WTC11 (cell line): ENCODE data around the gene CD69. TPM values are rescaled to one million over a fixed set of nuclear protein-coding genes. Genes with fewer than 3 reads are reported as not detected.

Experiments used
- ATAC-seq: fragments of 200-7000 bp; cut with Tn5 transposase; 2 replicates; pipeline ENCODE4 v1.10.0; 2021; ENCODE audit warnings: mild to moderate bottlenecking, moderate library complexity
- CTCF ChIA-PET: fragments of 300-600 bp; sonication (Branson Sonifier 250); formaldehyde crosslinking; loops from one replicate; lab custom pipeline; 2021; ENCODE audit warnings: antibody characterized with exemption; lab: Charles Lee
- POLR2A ChIA-PET: fragments of 350-600 bp; sonication (Branson Sonifier 250); formaldehyde crosslinking; loops from one replicate; lab custom pipeline; 2021; ENCODE audit warnings: antibody characterized with exemption; lab: Charles Lee
- DNase-seq: peaks from one replicate; pipeline ENCODE4 v3.0.0; 2021; ENCODE audit warnings: low spot score
- H3K27ac Mint-ChIP-seq: 2 replicates; pipeline ENCODE4 v1.8.0; 2021; ENCODE audit warnings: mixed read lengths
- H3K27me3 Mint-ChIP-seq: 2 replicates; pipeline ENCODE4 v1.8.0; 2021; ENCODE audit warnings: low read depth, mild to moderate bottlenecking, moderate library complexity, mixed read lengths
- H3K36me3 Mint-ChIP-seq: 2 replicates; pipeline ENCODE4 v1.8.0; 2021; ENCODE audit warnings: mixed read lengths
- H3K4me1 Mint-ChIP-seq: 2 replicates; pipeline ENCODE4 v1.8.0; 2022; ENCODE audit warnings: mixed read lengths
- H3K4me3 Mint-ChIP-seq: 2 replicates; pipeline ENCODE4 v1.8.0; 2021; ENCODE audit warnings: mild to moderate bottlenecking, moderate library complexity, mixed read lengths
- H3K9me3 Mint-ChIP-seq: 2 replicates; pipeline ENCODE4 v1.8.0; 2021; ENCODE audit warnings: mixed read lengths
- ATF1 ChIP-seq: sonication (generic); formaldehyde crosslinking; IDR thresholded peaks from 2 replicates; pipeline ENCODE4 v1.8.1; 2023; ENCODE audit warnings: mild to moderate bottlenecking, moderate library complexity, missing genetic modification reagents
- ESRRA ChIP-seq: sonication (generic); formaldehyde crosslinking; IDR thresholded peaks from 2 replicates; pipeline ENCODE4 v1.8.1; 2022; ENCODE audit warnings: mild to moderate bottlenecking, missing genetic modification reagents, borderline replicate concordance
- ETV6 ChIP-seq: sonication (generic); formaldehyde crosslinking; IDR thresholded peaks from 2 replicates; pipeline ENCODE4 v1.8.1; 2022; ENCODE audit warnings: mild to moderate bottlenecking, missing genetic modification reagents
- FOXK1 ChIP-seq: sonication (generic); formaldehyde crosslinking; IDR thresholded peaks from 2 replicates; pipeline ENCODE4 v1.8.0; 2022; ENCODE audit warnings: mild to moderate bottlenecking, moderate library complexity, missing genetic modification reagents
- GABPB1 ChIP-seq: sonication (generic); formaldehyde crosslinking; IDR thresholded peaks from 2 replicates; pipeline ENCODE4 v1.8.1; 2023; ENCODE audit warnings: mild to moderate bottlenecking, missing genetic modification reagents
- MXD4 ChIP-seq: fragments of 250-450 bp; sonication (Bioruptor Pico); IDR thresholded peaks from 2 replicates; pipeline ENCODE4 v1.8.0; 2021; ENCODE audit warnings: mild to moderate bottlenecking, moderate library complexity, borderline replicate concordance
- NFE2L1 ChIP-seq: sonication (generic); formaldehyde crosslinking; IDR thresholded peaks from 2 replicates; pipeline ENCODE4 v1.8.1; 2023; ENCODE audit warnings: missing genetic modification reagents
- NFYB ChIP-seq: sonication (generic); formaldehyde crosslinking; conservative IDR thresholded peaks from 2 replicates; pipeline ENCODE4 v1.8.0; 2022; ENCODE audit warnings: low read depth, missing genetic modification reagents
- NR3C1 ChIP-seq: sonication (generic); formaldehyde crosslinking; conservative IDR thresholded peaks from 2 replicates; pipeline ENCODE4 v1.8.1; 2023; ENCODE audit warnings: low read depth, mild to moderate bottlenecking, missing genetic modification reagents
- SMAD4 ChIP-seq: sonication (generic); formaldehyde crosslinking; IDR thresholded peaks from 2 replicates; pipeline ENCODE4 v1.8.0; 2022; ENCODE audit warnings: mild to moderate bottlenecking, missing genetic modification reagents
- SOX15 ChIP-seq: fragments of 250-450 bp; sonication (Bioruptor Pico); IDR thresholded peaks from 2 replicates; pipeline ENCODE4 v1.9.0; 2021; ENCODE audit warnings: mild to moderate bottlenecking
- TEAD1 ChIP-seq: sonication (generic); formaldehyde crosslinking; IDR thresholded peaks from 2 replicates; pipeline ENCODE4 v1.8.0; 2022; ENCODE audit warnings: mild to moderate bottlenecking, missing genetic modification reagents
- ZBTB21 ChIP-seq: sonication (generic); formaldehyde crosslinking; IDR thresholded peaks from 2 replicates; pipeline ENCODE4 v1.8.1; 2023; ENCODE audit warnings: mild to moderate bottlenecking, missing genetic modification reagents, borderline replicate concordance
- ZNF121 ChIP-seq: sonication (generic); formaldehyde crosslinking; IDR thresholded peaks from 2 replicates; pipeline ENCODE4 v1.8.0; 2023; ENCODE audit warnings: missing genetic modification reagents
- ZNF138 ChIP-seq: sonication (generic); formaldehyde crosslinking; conservative IDR thresholded peaks from 2 replicates; pipeline ENCODE4 v1.8.1; 2022; ENCODE audit warnings: mild to moderate bottlenecking, moderate library complexity, missing genetic modification reagents
- ZNF232 ChIP-seq: sonication (generic); formaldehyde crosslinking; IDR thresholded peaks from 2 replicates; pipeline ENCODE4 v1.8.0; 2022; ENCODE audit warnings: mild to moderate bottlenecking, missing genetic modification reagents
- ZNF263 ChIP-seq: sonication (generic); formaldehyde crosslinking; IDR thresholded peaks from 2 replicates; pipeline ENCODE4 v1.8.1; 2022; ENCODE audit warnings: low read depth, mild to moderate bottlenecking, moderate library complexity, missing genetic modification reagents
- ZNF423 ChIP-seq: fragments of 250-450 bp; sonication (Bioruptor Pico); IDR thresholded peaks from 2 replicates; pipeline ENCODE4 v2.1.2; 2022; ENCODE audit warnings: mild to moderate bottlenecking, moderate library complexity
- total RNA-seq: library from RNA; stranded (reverse); gene quantifications from 3 replicates; pipeline ENCODE4 v1.2.3, GENCODE V29; 2021
- TF ChIP-seq, protein P1 (sequence below): fragments of 250-450 bp; sonication (Bioruptor Pico); IDR thresholded peaks from 2 replicates; pipeline ENCODE4 v1.9.0; 2021; ENCODE audit warnings: moderate library complexity, mild to moderate bottlenecking, inconsistent platforms, borderline replicate concordance
- TF ChIP-seq, protein P2 (sequence below): sonication (generic); formaldehyde crosslinking; IDR thresholded peaks from 2 replicates; pipeline ENCODE4 v1.8.0; 2022; ENCODE audit warnings: mild to moderate bottlenecking, missing genetic modification reagents
- TF ChIP-seq, protein P3 (sequence below): sonication (generic); formaldehyde crosslinking; conservative IDR thresholded peaks from 2 replicates; pipeline ENCODE4 v1.8.1; 2023; ENCODE audit warnings: mild to moderate bottlenecking, low read depth, missing genetic modification reagents, moderate library complexity
- TF ChIP-seq, protein P4 (sequence below): fragments of 250-450 bp; sonication (Bioruptor Pico); IDR thresholded peaks from 2 replicates; pipeline ENCODE4 v1.9.0; 2021; ENCODE audit warnings: mild to moderate bottlenecking
- TF ChIP-seq, protein P5 (sequence below): fragments of 250-450 bp; sonication (Bioruptor Pico); IDR thresholded peaks from 2 replicates; pipeline ENCODE4 v2.1.2; 2022; ENCODE audit warnings: mild to moderate bottlenecking, moderate library complexity
- TF ChIP-seq, protein P6 (sequence below): sonication (generic); formaldehyde crosslinking; IDR thresholded peaks from 2 replicates; pipeline ENCODE4 v1.8.1; 2022; ENCODE audit warnings: low read depth, missing genetic modification reagents, borderline replicate concordance
- TF ChIP-seq, protein P7 (sequence below): sonication (generic); formaldehyde crosslinking; IDR thresholded peaks from 2 replicates; pipeline ENCODE4 v1.8.1; 2022; ENCODE audit warnings: mild to moderate bottlenecking, missing genetic modification reagents, moderate library complexity, borderline replicate concordance

The CD69 gene
- total RNA-seq, 1 experiment from 2014 or later = 0.42 TPM

DNA sequence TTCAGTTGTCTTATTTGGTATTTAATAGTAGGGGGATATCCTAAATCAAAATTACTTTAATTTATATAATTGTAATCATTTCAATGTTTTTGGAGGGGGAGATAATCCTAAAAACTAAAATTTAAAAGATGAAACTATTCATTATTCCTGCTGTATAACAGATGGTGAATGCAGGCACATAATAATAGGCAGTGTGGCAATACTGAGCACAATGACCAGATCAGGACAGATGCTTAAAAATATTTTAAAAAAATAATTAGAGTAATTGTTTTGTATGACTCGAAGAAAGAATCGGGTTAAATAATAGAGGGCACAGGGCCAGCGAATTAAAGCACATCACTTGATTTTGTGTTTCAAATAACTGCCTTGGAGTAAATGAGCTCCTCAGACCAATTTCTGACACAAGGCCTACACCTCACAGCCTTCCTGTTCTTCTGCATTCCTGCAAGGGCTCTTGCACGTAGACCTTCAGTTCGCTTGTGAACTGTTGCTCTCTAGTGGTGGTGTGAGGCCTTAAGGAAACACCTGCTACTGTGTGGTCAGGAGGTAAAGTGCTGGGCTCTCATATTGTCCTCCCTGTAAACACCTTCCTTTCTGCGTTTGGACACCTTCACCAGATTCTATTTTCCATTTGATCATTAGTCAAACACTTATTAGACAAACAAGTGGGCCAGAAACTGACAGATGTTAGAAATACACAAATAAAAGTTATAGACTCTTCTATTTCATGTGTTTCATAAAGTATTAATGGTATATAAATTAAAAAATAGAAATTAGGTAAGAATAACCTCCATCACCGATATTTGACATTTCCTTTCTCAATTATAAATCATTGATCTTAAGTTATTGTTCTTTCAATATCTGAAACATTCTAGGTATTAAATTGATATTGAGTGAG lies 37.3 kb upstream of the CD69 start:
- POLR2A ChIA-PET = no interaction called here
- TF ChIP-seq, protein P1, sequence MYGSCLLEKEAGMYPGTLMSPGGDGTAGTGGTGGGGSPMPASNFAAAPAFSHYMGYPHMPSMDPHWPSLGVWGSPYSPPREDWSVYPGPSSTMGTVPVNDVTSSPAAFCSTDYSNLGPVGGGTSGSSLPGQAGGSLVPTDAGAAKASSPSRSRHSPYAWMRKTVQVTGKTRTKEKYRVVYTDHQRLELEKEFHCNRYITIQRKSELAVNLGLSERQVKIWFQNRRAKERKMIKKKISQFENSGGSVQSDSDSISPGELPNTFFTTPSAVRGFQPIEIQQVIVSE (CRISPR knock-in tag) = no peak
- no peak for TF ChIP-seq SMAD4 (CRISPR knock-in tag)
- no peak for TF ChIP-seq NFYB (CRISPR knock-in tag)
- no peak for TF ChIP-seq ATF1
- TF ChIP-seq ZNF138 (CRISPR knock-in tag) = no peak
- TF ChIP-seq TEAD1 = peak; percentile 85; the same call in 1 of the 2 replicates
- no peak for TF ChIP-seq ZNF263 (CRISPR knock-in tag)
- TF ChIP-seq, protein P2, sequence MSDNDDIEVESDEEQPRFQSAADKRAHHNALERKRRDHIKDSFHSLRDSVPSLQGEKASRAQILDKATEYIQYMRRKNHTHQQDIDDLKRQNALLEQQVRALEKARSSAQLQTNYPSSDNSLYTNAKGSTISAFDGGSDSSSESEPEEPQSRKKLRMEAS (CRISPR knock-in tag) = no peak
- TF ChIP-seq SOX15 = no peak
- TF ChIP-seq ZNF423 (CRISPR knock-in tag) = no peak
- TF ChIP-seq, protein P3, sequence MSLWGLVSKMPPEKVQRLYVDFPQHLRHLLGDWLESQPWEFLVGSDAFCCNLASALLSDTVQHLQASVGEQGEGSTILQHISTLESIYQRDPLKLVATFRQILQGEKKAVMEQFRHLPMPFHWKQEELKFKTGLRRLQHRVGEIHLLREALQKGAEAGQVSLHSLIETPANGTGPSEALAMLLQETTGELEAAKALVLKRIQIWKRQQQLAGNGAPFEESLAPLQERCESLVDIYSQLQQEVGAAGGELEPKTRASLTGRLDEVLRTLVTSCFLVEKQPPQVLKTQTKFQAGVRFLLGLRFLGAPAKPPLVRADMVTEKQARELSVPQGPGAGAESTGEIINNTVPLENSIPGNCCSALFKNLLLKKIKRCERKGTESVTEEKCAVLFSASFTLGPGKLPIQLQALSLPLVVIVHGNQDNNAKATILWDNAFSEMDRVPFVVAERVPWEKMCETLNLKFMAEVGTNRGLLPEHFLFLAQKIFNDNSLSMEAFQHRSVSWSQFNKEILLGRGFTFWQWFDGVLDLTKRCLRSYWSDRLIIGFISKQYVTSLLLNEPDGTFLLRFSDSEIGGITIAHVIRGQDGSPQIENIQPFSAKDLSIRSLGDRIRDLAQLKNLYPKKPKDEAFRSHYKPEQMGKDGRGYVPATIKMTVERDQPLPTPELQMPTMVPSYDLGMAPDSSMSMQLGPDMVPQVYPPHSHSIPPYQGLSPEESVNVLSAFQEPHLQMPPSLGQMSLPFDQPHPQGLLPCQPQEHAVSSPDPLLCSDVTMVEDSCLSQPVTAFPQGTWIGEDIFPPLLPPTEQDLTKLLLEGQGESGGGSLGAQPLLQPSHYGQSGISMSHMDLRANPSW (CRISPR knock-in tag) = no peak
- TF ChIP-seq ZNF232 (CRISPR knock-in tag) = 0 out of 2 replicates have a peak, but pooled peaks have one; percentile 44
- no peak for TF ChIP-seq FOXK1
- no peak for TF ChIP-seq GABPB1
- no peak for TF ChIP-seq MXD4
- no peak for TF ChIP-seq NR3C1 (CRISPR knock-in tag)
- TF ChIP-seq NFE2L1 (CRISPR knock-in tag) = no peak
- TF ChIP-seq ETV6 (CRISPR knock-in tag) = peak; percentile 53; the same call in 1 of the 2 replicates
- no peak for TF ChIP-seq ZNF121 (CRISPR knock-in tag)
- peak; percentile 63 for DNase-seq
- ATAC-seq = peak; percentile 100
- H3K4me1 Mint-ChIP-seq = peaks cover 26% of the 10 kb centered on the region
- H3K36me3 Mint-ChIP-seq = no peaks in the 10 kb centered on the region
- no peak overlapping the region for H3K4me3 Mint-ChIP-seq
- CTCF ChIA-PET = interaction anchor here (0.6 to 5.2 kb wide), 25 partner anchors 10 to 433 kb away, joined by 3 to 148 read pairs (median 4); partner anchors contain the start of gene CD69
- peaks cover 4% of the 10 kb centered on the region for H3K9me3 Mint-ChIP-seq
- H3K27ac Mint-ChIP-seq = no peak overlapping the region
- no peaks in the 10 kb centered on the region; the same call in 1 of the 2 replicates for H3K27me3 Mint-ChIP-seq

DNA sequence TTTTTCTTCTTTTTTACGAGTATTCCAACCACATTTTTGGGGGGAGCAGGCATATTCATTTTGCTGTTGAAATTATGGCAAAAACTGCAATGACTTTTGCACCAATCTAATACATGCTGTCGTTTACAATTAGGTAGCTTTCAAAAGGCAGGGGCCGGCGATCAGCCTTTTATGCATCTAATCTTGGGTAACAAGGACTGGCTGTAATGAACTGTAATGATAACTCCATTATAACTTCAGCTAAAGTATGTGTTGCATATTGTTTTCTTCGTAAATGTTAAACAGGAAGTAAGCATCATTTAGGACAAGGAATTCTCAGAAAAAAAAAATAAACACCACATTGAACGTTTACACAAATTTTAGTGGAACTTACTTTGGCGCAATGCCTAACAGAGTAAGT lies 36.3 kb upstream of the CD69 start:
- ChIA-PET POLR2A (no interaction called here), CTCF (interaction anchor here (1.1 to 5.2 kb wide), 9 partner anchors 11 to 89 kb away, joined by 4 to 148 read pairs (median 12); no protein-coding TSS in a partner anchor)
- Mint-ChIP-seq H3K36me3 (no peaks in the 10 kb centered on the region), H3K9me3 (peaks cover 4% of the 10 kb centered on the region), H3K27ac (no peak overlapping the region), H3K4me1 (peaks cover 26% of the 10 kb centered on the region), H3K27me3 (no peaks in the 10 kb centered on the region; the same call in 1 of the 2 replicates), H3K4me3 (no peak overlapping the region)
- ATAC-seq (no peak), DNase-seq (no peak)
- TF ChIP-seq ZBTB21 (CRISPR knock-in tag) (no peak), ESRRA (no peak), MXD4 (no peak)
- TF ChIP-seq, protein P4, sequence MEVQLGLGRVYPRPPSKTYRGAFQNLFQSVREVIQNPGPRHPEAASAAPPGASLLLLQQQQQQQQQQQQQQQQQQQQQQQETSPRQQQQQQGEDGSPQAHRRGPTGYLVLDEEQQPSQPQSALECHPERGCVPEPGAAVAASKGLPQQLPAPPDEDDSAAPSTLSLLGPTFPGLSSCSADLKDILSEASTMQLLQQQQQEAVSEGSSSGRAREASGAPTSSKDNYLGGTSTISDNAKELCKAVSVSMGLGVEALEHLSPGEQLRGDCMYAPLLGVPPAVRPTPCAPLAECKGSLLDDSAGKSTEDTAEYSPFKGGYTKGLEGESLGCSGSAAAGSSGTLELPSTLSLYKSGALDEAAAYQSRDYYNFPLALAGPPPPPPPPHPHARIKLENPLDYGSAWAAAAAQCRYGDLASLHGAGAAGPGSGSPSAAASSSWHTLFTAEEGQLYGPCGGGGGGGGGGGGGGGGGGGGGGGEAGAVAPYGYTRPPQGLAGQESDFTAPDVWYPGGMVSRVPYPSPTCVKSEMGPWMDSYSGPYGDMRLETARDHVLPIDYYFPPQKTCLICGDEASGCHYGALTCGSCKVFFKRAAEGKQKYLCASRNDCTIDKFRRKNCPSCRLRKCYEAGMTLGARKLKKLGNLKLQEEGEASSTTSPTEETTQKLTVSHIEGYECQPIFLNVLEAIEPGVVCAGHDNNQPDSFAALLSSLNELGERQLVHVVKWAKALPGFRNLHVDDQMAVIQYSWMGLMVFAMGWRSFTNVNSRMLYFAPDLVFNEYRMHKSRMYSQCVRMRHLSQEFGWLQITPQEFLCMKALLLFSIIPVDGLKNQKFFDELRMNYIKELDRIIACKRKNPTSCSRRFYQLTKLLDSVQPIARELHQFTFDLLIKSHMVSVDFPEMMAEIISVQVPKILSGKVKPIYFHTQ (CRISPR knock-in tag) = no peak
- TF ChIP-seq, protein P5, sequence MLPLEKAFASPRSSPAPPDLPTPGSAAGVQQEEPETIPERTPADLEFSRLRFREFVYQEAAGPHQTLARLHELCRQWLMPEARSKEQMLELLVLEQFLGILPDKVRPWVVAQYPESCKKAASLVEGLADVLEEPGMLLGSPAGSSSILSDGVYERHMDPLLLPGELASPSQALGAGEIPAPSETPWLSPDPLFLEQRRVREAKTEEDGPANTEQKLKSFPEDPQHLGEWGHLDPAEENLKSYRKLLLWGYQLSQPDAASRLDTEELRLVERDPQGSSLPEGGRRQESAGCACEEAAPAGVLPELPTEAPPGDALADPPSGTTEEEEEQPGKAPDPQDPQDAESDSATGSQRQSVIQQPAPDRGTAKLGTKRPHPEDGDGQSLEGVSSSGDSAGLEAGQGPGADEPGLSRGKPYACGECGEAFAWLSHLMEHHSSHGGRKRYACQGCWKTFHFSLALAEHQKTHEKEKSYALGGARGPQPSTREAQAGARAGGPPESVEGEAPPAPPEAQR (CRISPR knock-in tag) = no peak
- TF ChIP-seq, protein P6, sequence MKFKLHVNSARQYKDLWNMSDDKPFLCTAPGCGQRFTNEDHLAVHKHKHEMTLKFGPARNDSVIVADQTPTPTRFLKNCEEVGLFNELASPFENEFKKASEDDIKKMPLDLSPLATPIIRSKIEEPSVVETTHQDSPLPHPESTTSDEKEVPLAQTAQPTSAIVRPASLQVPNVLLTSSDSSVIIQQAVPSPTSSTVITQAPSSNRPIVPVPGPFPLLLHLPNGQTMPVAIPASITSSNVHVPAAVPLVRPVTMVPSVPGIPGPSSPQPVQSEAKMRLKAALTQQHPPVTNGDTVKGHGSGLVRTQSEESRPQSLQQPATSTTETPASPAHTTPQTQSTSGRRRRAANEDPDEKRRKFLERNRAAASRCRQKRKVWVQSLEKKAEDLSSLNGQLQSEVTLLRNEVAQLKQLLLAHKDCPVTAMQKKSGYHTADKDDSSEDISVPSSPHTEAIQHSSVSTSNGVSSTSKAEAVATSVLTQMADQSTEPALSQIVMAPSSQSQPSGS (CRISPR knock-in tag) = no peak
- TF ChIP-seq, protein P7, sequence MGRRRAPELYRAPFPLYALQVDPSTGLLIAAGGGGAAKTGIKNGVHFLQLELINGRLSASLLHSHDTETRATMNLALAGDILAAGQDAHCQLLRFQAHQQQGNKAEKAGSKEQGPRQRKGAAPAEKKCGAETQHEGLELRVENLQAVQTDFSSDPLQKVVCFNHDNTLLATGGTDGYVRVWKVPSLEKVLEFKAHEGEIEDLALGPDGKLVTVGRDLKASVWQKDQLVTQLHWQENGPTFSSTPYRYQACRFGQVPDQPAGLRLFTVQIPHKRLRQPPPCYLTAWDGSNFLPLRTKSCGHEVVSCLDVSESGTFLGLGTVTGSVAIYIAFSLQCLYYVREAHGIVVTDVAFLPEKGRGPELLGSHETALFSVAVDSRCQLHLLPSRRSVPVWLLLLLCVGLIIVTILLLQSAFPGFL (CRISPR knock-in tag) = no peak
